T-helper 9 cell (primary cell): ENCODE measurements around the gene ETFA.

Experiments
- DNase-seq: peaks from one replicate; pipeline ENCODE4 v3.0.0-alpha.2; 2020

Gene ETFA

DNA sequence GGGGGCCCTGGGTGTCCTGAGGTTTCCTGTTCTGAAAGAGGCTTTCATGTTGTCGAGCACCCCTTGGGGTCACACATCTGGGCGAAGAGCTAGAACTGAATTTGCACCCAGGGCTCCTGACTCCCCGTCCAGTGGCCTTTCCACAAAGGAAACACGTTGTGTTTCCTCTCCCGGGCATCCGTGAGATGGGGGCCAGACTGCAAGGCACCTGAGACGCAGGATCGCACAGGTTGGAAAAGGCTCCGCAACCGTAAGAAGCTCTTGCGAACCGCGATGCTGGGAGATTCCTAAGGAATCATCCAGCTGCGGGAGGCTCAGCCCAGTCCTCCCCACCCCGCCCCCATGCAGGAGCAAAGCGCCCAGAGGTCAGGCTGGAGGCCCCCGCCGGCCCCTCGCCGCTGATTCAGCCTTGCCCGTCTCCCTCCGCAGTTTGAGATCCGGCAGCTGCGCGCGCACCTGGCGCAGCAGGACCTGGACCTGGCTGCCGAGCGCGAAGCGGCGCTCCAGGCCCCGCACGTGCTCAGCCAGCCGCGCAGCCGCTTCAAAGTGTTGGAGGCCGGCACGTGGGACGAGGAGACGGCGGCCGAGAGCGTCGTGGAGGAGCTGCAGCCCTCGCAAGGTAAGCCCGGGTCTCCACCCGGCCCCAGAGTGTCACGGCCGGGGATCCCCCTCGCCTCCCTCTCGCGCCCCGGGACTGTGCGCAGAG lies 119.6 kb downstream of the ETFA start:
- DNase-seq = no peak

DNA sequence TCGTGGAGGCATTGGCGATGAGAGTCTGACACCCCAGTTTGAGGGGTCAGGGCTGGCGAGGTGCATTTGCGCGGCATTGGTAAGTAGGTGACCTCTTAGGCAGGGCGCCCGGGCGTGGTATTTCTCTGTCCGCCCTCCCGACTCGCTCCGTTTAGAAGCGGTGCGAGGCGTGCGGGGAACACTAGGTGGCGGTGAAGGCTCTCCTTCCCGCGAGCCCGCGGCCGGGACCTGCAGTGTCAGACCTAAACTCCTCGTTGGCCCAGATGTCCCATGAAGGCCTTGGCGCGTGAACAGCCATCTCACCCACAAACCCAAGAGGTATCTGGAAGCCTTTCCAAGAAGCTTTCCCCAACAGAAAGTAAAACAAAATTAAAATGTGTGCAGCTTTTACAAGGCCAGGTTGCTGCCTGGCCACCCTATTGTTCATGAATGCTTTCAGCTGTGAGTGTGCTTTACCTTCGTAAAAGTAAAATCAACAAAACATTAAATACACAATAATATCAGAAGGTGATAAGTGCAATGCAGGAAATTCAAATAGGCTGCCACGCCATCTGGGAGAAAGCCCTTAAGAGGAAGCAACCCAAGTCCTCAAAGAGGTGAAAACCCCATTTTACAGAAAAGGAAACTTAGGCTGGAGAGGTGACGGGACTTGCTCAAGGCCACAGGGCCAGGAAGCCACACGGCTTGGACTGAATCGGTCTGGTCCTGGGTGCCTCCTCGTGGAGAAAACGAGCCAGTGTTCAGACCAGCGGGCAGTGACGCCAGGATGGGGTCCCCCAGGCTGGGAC lies 120.3 kb downstream of the ETFA start:
- DNase-seq = peak; percentile 45

DNA sequence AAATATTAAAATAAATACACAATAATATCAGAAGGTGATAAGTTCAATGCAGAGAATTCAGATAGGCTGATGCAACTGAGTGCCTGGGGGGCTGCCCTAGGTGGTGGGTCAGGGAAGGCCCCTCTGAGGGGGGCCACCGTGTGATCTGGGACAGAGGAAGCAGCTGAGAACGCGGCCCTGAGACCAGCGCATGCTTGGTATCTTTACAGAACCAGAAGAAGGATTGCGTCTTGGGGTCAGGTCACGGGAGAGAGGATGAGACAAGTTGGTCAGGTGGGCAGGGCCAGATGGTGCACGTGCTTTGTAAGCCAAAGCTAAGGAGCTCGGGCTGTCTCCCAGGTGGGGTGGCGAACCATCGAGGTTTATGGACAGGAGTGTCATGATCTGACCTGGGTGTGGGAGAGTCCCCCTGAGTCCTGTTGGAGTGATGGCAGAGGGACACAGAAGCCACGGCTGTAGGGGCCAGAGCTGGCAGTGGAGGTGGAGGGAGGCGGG lies 121.2 kb downstream of the ETFA start:
- DNase-seq = no peak

DNA sequence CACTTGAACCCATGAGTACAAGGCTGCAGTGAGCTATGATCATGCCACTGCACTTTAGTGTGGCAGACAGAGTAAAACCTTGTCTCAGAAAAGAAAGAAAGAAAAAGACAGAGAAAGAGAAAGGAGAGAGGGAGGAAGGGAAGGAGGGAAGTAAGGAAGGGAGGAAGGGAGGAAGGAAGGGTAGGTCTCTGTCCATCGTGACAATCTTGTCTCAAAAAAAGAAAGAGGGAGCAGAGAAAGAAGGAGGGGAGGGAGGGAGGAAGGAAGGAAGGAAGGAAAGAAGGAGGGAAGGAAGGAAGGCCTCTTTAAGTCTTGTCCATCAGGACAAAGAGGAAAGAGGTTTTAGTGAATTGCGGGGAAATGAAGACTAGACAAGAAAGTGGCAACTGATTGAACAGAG lies 122.2 kb downstream of the ETFA start:
- DNase-seq = no peak

DNA sequence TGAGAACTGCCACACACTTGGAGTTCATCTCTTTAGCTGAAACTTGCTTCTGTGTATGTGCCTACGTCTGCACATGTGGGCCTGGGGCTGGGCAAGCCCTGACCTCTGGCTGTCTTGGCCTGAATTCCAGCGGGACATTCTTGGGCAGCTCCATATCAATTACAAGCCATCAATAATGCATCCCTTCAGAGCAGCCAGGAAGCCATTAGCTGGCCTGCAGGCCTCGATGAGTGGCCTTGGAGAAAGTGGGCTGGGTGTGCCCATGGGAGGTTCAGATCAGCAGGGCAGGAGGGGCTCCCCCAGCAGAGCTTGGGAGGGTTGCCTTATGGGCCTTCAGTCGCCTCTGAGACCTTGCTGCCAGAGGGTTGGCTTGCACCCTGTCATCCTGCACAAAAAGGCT lies 124.1 kb downstream of the ETFA start:
- no peak for DNase-seq

DNA sequence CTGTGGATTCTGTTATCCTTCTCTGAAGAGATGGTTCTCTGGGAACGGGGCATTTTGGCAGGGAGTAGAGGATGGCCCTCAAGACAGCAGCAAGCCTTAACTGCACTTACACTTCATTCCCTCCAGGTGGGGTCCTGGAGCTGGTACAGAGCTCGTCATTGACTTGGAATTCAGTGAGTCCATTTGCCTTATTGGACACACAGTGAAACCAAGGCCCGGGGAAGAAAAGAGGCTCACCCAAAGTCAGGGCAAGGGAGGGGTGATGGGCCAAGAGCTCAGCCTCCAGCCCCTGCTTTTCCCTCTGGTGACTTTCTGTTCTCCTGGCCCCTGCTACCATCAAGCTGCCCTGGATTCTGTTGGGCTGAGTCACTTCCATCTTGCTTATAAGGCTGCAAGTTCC lies 125.6 kb downstream of the ETFA start:
- no peak for DNase-seq

DNA sequence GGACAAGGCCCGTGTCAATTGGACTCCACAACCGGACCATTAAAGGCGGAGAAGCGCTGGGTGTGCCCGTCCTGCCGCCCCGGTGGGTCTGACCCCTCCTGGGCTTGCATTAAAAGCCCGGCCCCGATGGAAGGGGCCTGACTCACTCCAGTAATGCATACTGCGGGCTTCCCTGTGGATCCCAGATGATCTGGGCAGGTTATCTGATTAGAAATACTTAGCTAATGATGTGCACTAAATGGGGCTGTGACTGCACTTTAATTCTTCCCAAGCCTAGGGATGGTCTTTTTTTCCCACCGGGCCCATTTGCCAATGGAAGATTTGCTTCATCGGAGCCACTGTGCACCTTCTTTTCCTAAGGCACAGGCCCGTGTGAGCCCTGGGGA lies 126.6 kb downstream of the ETFA start:
- DNase-seq = no peak

DNA sequence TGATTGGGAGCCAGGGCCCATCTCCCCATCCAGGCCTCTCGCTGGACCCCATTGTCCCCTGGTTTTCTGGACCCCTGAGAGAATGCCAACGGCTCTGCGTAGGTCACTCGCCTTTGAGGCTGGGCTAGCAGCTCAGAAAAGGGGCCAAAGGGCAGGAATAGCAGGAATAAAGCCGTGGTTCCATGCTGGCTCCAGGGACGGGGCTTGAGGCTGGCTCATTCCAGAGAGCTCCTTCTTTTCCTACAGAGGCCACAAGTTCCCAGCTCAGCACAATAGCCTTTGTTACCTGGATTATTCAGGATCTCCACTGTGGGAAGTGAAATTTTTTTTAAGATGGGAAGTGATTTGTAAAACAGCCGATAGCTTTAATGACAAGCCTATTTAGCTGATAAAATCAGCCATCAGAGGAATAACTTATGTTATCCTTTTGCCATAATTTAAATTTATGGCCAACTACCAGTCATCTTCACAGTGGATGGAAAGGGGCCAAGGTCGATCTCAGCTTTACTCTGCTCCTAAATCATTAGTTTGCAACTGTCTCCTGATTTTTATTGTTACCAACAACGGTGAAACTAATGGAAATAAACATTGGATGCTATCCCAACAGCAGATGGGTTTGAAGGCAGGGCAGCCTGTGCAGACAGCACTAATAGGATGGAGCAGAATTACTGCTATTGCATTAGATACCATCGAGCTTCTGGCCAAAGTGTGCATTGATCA lies 127.2 kb downstream of the ETFA start:
- DNase-seq = no peak

DNA sequence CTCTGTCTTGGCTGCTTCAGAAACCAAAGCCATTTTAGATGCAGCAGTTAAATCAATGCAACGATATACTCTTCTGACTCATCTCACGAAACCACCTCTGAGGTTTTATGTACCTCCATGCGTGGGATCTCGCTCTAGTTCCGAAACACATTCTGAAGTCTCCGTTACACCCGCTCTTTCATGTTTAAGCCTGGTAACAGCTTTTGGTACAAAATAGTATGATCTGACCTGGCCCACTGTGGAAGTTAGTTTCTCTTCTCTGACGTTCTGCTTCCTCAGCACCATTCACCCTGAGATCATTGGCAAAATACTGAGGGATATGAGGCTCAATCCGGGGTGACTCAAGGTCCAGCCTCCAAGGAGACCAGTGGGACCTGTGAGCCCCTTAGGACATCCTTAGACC lies 129.6 kb downstream of the ETFA start:
- no peak for DNase-seq

DNA sequence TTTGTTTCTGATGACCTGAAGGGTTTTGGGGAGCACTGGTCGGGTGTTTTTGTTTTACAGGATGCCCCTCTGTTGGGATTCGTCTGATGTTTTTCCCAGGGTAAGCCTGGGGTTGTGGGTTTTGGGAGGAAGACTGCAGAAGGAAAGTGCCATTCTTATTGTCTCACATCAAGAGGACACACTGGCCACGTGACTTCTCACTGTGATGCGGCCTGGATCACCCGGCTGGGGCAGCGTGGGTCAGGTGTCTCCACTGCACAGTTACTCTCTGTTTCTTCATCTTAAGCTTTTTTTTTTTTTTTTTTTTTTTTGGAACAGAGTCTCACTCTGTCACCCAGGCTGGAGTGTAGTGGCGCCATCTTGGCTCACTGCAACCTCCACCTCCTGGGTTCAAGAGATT lies 130.9 kb downstream of the ETFA start:
- no peak for DNase-seq

DNA sequence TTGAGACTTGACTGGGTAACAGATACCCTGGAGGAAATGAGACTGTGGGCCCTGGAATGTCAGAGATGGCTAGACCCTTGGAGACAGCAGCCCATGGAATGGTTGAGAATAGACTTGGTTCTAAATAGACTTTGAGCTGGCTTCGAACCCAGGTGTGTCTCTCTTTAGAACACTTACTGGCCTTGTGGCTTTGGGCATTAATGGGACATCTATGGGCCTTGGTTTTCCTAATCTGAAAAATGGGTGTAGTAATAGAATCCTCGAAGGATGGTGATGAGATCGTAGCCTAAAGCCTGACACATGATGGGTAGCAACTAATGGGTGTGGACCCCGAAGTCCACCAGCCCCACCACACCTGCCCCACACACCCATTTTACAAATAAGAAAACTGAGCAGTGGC lies 132.2 kb downstream of the ETFA start:
- DNase-seq = no peak

DNA sequence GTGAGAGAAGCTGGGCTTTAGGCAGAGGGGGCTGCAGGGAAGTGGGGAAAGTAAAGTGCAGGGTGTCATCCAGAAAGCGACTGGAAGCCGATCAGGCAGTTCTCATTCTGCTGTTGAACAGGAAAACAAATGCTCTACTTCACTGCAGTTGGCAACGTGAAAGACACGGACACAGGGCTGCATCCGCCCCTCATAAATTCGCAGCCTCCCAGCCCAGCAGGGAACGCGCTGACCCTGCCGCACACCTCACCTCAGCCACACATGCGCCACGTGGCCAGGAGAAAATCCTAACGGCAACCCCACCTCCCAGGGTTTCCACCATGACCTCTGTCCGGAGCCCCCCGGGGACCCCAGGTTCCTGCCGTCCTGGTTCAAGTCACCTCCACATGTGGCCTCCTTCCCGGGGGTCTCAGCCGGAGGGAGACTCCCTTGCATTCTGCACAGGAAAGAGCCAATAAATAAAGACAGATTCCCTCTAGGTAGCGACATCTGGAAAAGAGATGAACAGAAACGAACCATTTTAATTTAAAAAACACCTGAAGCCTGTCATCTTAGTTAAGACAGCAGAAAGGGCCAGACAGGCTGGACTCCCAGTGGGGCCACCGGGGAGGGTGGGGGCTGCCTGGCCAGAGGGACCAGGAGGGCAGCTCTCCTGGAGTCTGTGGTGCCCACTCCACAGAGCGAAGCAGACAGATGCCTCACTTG lies 132.8 kb downstream of the ETFA start:
- DNase-seq = no peak

DNA sequence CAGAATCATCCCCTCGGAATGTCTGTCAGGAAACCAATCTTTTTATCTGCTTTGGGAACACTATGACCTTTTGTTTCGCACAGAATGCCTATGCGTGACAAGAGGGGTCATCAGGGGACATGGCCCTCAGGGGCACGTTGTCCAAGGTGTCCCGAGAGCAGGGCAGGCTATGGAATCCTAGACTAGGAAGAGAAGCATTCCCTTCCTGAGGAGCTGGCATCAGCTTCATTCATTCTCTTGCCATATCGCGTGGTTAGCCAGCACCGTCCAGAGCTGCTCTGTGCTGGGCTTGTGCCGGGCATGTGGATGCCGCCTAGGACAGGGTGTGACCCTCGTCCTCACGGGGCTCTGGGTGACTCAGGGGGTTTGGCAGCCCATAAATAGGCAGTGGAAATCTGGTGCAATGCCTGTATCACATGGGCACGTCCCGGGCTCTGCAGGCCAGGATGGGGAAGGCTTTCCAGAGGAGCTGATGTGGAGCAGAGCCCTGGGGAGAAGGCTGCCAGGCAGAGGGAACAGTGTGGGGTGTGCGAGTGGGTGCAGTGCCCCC lies 133.7 kb downstream of the ETFA start:
- DNase-seq = no peak

DNA sequence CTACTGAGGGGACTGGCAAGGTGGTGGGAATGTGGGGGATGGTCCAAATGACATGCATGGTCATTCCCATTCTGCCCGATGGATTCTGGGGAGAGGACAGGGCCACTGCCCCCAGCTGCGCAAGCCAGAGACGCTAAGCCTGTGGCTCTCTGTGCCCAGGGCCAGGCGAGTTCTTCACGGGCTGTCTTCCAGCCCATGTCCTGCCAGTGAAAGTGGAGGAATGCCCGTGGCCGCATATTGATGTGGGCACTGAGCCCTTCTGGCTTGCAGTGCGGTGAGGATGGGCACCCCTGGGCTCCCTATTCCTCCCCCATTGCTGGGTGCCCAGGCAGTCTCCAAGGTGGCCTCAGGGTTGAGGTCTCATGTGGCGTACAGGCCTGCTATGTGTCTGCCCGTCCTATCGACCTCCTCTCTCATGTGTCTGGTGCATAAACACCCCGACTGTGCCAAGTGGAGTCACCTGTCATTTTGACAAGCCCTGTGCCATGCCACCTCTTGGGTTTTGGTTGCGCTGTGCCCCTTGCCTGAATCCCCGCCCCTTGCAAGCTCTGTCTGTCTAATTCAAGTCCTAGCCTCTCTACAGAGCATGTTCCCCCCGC lies 134.7 kb downstream of the ETFA start:
- no peak for DNase-seq

DNA sequence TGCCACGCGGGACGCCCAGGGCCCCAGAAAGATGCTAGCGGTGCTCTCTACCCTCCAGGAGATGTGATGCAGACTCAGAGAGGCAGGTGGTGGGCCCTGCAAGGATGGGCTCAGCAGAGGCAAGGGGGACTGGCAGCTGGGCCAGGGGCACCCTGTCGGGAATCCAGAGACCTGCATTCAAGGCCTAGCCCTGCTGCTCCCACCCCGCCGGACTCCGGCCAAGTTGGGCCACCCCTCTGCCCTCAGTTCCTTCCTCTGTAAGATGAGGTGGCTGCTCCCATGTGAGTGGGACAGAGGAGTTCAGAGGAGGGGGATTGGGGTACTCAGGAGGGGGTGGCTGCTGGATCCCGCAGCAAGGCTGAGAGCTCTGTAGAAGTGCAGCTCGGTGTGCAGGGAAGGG lies 135.2 kb downstream of the ETFA start:
- DNase-seq = no peak

DNA sequence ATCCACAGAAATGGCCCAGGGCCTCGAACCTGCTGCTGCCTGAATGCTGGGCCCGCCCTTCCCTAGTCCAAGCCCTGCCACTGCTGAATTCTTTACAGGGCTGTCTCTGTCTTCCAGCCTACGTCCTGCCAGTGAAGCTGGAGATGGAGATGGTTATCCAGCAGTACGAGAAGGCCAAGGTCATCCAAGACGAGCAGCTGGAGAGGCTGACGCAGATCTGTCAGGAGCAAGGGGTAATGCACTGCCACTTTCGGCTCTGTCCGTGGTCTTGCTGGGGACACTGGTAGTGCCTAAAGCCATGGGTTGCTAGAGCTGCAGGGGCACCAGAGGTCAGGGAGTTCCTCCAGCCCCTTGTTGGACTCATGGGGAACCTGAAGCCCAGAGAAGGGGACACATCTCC lies 135.8 kb downstream of the ETFA start:
- no peak for DNase-seq

DNA sequence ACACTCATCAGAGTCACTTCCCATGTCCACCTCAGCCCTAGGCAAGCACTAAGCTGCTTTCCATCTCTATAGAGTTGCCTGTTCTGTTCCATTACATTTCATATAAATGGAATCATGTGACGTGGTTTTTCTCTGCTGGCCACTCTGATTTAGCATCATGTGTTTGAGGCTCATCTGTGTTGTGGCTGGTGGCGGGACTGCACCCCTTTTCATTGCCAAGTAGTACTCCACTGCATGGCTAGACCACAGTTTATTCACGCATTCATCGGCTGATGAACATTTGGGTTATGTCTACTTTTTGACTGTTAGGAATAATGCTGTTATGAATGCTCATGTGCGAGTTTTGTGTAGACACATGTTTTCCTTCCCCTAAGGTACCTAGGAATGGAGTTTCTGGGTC lies 136.6 kb downstream of the ETFA start:
- DNase-seq = no peak

DNA sequence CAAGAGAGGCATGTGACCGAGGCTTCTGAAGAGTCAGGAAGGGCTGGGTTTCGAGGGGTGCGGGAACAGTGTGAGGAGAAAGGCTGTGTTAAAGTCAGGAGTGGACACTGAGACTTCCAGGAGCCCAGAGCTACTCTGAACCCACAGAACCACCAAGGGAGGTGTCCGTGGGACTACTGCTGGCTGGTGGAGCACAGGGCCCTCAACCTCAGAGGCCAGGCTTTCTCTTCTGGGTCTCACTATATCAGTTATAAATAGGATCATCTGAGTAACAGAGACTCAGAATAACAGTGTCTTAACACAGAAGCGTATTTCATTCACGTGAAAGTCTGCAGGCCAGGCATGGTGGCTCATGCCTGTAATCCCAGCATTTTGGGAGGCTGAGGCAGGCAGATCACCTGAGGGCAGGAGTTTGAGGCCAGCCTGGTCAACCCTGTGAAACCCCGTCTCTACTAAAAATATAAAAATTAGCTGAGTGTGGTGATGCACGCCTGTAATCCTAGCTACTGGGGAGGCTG lies 137.9 kb downstream of the ETFA start:
- no peak for DNase-seq

DNA sequence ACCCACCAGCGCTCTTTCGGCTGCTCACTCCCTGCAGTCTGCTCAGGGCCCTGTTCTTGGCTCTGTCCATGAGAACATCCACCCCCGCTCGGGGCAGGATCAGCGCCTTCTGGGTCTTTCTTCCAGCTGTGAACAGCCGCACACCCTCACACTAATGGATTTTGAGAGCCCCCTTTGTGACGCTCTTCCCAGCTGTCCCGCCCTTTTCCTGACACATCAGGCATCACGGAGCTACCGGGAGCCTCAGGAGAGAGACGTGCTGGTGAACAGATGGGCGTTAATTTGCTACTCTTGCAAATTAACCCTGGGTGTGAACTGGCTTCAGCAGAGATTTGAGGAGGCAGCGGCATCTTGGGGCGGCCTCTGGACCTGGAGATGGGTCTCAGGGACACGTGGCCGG lies 138.5 kb downstream of the ETFA start:
- DNase-seq = no peak

DNA sequence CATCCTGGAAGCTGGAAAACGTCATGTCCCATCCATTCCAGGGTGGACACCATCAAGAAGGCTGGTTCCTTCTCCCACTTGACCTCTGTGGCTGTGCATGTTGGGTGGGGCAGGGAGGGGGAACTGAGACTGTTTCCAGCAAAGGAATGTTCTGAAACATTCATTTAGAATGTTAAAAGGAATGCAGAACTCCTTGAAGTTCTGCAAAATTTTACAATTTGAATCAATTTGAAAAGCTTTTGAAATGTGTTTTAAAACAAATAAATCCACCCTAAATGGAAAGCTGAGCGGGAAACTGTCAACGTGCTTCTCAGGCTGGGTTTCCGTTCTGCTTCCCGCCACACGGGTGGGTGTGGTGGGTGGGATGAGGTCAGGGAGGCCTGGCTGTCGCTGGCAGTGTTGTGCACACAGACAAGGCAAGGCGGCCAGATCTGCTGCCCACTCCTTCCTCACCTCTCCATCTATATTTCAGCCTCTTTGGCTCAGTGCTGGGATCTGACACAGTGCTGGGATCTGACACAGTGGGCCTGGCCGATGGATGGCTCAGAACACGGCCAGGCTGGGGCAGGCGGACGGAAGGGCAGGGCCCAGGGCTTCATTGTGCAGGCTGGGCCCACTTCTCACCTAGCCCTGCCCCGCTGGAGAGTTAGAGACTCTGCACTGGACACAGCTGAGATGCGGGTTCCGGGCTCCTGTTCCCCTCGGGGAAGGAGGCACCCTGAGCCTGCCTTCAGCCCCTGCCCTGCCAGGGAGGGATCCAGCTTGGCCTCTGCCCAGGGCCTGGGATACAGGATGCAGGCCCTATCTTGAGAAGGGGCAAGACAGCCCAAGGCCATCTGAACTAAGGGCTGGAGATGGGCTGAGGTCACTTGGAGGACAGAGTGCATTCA lies 141.1 kb downstream of the ETFA start:
- DNase-seq = no peak

DNA sequence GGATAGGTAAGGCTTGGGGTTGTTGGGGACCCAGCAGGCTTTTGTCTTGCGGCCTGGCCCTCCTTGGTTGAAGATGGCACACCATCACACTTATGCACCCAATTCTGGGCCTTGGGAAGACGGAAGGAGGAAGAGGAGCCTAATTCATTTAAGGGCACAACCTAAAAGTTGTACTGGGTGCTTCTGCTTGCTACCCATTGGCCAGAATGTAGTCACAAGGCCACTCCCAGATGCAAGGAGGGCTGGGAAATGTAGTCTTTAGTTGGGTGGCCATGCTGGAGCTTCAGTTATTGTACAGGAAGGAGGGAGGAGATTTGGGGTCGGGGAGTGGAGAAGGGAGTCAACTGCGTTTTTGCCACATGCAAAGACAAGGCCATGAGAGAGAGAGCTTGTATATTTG lies 142.3 kb downstream of the ETFA start:
- DNase-seq = no peak
